Heart right ventricle (tissue), 16 donors: ENCODE measurements around the gene PDE4D. TPM values are rescaled to one million over a fixed set of nuclear protein-coding genes. Genes with fewer than 3 reads are reported as not detected.
A peak's percentile ranks its signal among the peaks of the same experiment; 100 is the strongest.

Experiments used
- ATAC-seq, 8 donors: fragments of 200-7000 bp; cut with Tn5 transposase; one replicate each; pipeline ENCODE4 v1.9.1; 2020; ENCODE audit warnings: mild to moderate bottlenecking in 8 of 8, moderate library complexity in 8 of 8, moderate number of reproducible peaks in 1 of 8
- DNase-seq, 2 donors: peaks; one replicate each; pipeline ENCODE4 v3.0.0-alpha.2; 2020
- H3K27ac ChIP-seq, 10 donors: fragments of 200-600 bp; sonication (generic) in 2 of 10; one replicate each; pipeline versions ENCODE4 v1.5.0 to v1.8.0; 2020 to 2022; ENCODE audit warnings: mild to moderate bottlenecking in 3 of 10
- H3K27me3 ChIP-seq, 7 donors: fragments of 200-600 bp; one replicate each; pipeline ENCODE4 v1.8.0; 2021 to 2022; ENCODE audit warnings: mild to moderate bottlenecking in 2 of 7
- H3K36me3 ChIP-seq, 9 donors: fragments of 200-600 bp; sonication (generic) in 1 of 9; one replicate each; pipeline versions ENCODE4 v1.5.0 to v1.8.0; 2020 to 2022; ENCODE audit warnings: mild to moderate bottlenecking in 2 of 9
- H3K4me1 ChIP-seq, 9 donors: fragments of 200-600 bp; sonication (generic) in 1 of 9; one replicate each; pipeline versions ENCODE4 v1.5.0 to v1.8.0; 2020 to 2022; ENCODE audit warnings: mild to moderate bottlenecking in 4 of 9
- H3K4me3 ChIP-seq, 10 donors: fragments of 200-600 bp; sonication (generic) in 2 of 10; one replicate each; pipeline versions ENCODE4 v1.5.0 to v1.8.0; 2020 to 2022; ENCODE audit warnings: mild to moderate bottlenecking in 7 of 10, moderate library complexity in 2 of 10
- H3K9me3 ChIP-seq, 11 donors: fragments of 200-600 bp in 10 of 11; sonication (generic) in 2 of 11; one replicate each; pipeline versions ENCODE4 v1.5.0 to v1.8.0; 2013 to 2022; ENCODE audit warnings: mild to moderate bottlenecking in 2 of 11, control low read depth in 1 of 11, moderate library complexity in 1 of 11
- CTCF ChIP-seq, 9 donors: fragments of 200-600 bp; sonication (generic) in 2 of 9; IDR thresholded peaks; one replicate each; pipeline versions ENCODE4 v1.5.0 to v1.8.0; 2021 to 2022; ENCODE audit warnings: antibody characterized with exemption in 9 of 9, mild to moderate bottlenecking in 5 of 9, moderate library complexity in 1 of 9
- WGBS, 2 donors: extraction: QIAGEN DNeasy Blood & Tissue Kit; methylation state at CpG; one replicate each; pipeline ENCODE4 v1.1.7; 2013; ENCODE audit warnings: inconsistent platforms in 1 of 2; 5-methylcytosine and 5-hydroxymethylcytosine counted together
- intact Hi-C, 10 donors: fragments of 100-400 bp; cut with DNase I; formaldehyde crosslinking; loops; one replicate each; pipeline versions ENCODE4 v1.11.1 to v1.14.2; 2022
- polyA plus RNA-seq, 2 donors: library from polyadenylated mRNA; stranded (reverse); fragments of 200-250 nt; gene quantifications; one replicate each; pipeline ENCODE4 v1.2.3, GENCODE V29; 2013
- total RNA-seq, 10 donors: library from RNA; stranded (reverse); fragmentation: NEBNext Ultra II Directional in 3 of 10; extraction: Animal tissue kit (Norgen Biotek cat#: 25700) in 3 of 10; gene quantifications; one replicate each; pipeline versions ENCODE4 v1.2.1 to v1.2.4, GENCODE V29; 2021 to 2023
- donor health status: Arrhythmogenic right ventricular cardiomyopathy.
- donor health status: ischemic (EF 13 %, LVEDD 7.1; RV severe dilation, severe dysfunction).
- donor health status: healthy with polysubstance abuse.
- donor health status: DM: no; HTN: yes; CAD: no.
- donor health status: DM: no; HTN: no; CAD: no.
- donor health status: ischemic (EF 25% LVEDD 6.9; RV normal size, moderate dysfunction).
- donor health status: ischemic (EF 25% LVEDD 5.7; RV mildly dilated, moderate dysfunction).
- donor health status: healthy.
- donor health status: DM: yes; HTN: yes; CAD: no.
- donor health status: Ischemic cardiomyopathy.
- donor health status: ischemic (EF 35%, LVEDD 5.7; RV mildly dilated, moderate dysfunction).
- donor health status: nonischemic (EF 11% LVEDD 7.7; RV severe dilation, severe dysfunction).
- donor health status: DM: yes; HTN: yes; CAD: no.
- donor health status: PGD.
- donor health status: ischemic (EF 29% LVEDD 5.4; RV normal size, mild dysfunction).
- donor health status: nonischemic (EF 23%, LVEDD 6.1; RV moderate dilation, normal function).

Gene PDE4D
- total and polyA plus RNA-seq, 12 donors = 5.8 to 83.2 (median 39.5) TPM

- TF ChIP-seq CTCF (IDR thresholded peaks at IDR 0.05) = peak; percentile 66 to 93 (median 82)
- WGBS, 2 donors = 13 to 15% methylated on average over 16 of the region's 16 CpGs
- Histone ChIP-seq H3K27me3 (no peaks in the 10 kb centered on the region), H3K27ac (peak overlapping the region in 4 of 10 donors; percentile 7 to 63 (median 28)), H3K36me3 (peaks cover 0 to 11% (median 0%) of the 10 kb centered on the region in 9 donors), H3K4me1 (peaks cover 0 to 40% (median 5%) of the 10 kb centered on the region in 9 donors), H3K4me3 (peak overlapping the region in 6 of 10 donors; percentile 8 to 46 (median 32)), H3K9me3 (no peaks in the 10 kb centered on the region)
- peak; percentile 65 to 66 for DNase-seq
- intact Hi-C loops = loop anchor here (1.0 to 10.0 kb wide), 10 partner anchors 179 to 616 kb away; no protein-coding TSS in a partner anchor
- ATAC-seq = peak; percentile 70 to 86 (median 82)
Observed at GRCh38 chr5:59188419-59189225, 704.9 kb downstream of the PDE4D start.

GRCh38 chr5:59187857-59188256 lies 705.7 kb downstream of the PDE4D start:
- no peaks in the 10 kb centered on the region for H3K27me3 ChIP-seq
- ATAC-seq (no peak), DNase-seq (no peak)
- H3K27ac ChIP-seq = no peak overlapping the region
- no peak overlapping the region for H3K4me3 ChIP-seq
- peaks cover 0 to 15% (median 0%) of the 10 kb centered on the region in 9 donors for H3K36me3 ChIP-seq
- H3K9me3 ChIP-seq = no peaks in the 10 kb centered on the region
- intact Hi-C loops = loop anchor here (1.0 to 10.0 kb wide), 10 partner anchors 179 to 617 kb away; no protein-coding TSS in a partner anchor
- WGBS, 2 donors = 48% methylated on average over 4 of the region's 4 CpGs
- peaks cover 0 to 40% (median 5%) of the 10 kb centered on the region in 9 donors for H3K4me1 ChIP-seq
- TF ChIP-seq CTCF (IDR thresholded peaks at IDR 0.05) = no peak

- Histone ChIP-seq H3K9me3 (no peaks in the 10 kb centered on the region), H3K4me1 (peaks cover 0 to 40% (median 5%) of the 10 kb centered on the region in 9 donors), H3K36me3 (peaks cover 0 to 11% (median 0%) of the 10 kb centered on the region in 9 donors), H3K27ac (no peak overlapping the region), H3K4me3 (no peak overlapping the region), H3K27me3 (no peaks in the 10 kb centered on the region)
- intact Hi-C loops = loop anchor here in 8 of 10 donors (2.0 to 10.0 kb wide), 7 partner anchors 181 to 618 kb away; no protein-coding TSS in a partner anchor
- ATAC-seq = peak in 5 of 8 donors; percentile 31 to 67 (median 43)
- DNase-seq = no peak
- WGBS, 2 donors = 54 to 56% methylated on average over 8 of the region's 8 CpGs
- no peak for TF ChIP-seq CTCF (IDR thresholded peaks at IDR 0.05)
Observed at GRCh38 chr5:59186623-59187022, 706.9 kb downstream of the PDE4D start.

GRCh38 chr5:59185757-59186385 lies 707.7 kb downstream of the PDE4D start:
- DNase-seq = no peak
- ATAC-seq = peak in 1 of 8 donors; percentile 35
- intact Hi-C loops = loop anchor here in 8 of 10 donors (2.0 to 10.0 kb wide), 7 partner anchors 181 to 619 kb away; no protein-coding TSS in a partner anchor
- Histone ChIP-seq H3K27ac (no peak overlapping the region), H3K9me3 (no peaks in the 10 kb centered on the region), H3K4me1 (peaks cover 0 to 40% (median 5%) of the 10 kb centered on the region in 9 donors), H3K36me3 (peaks cover 0 to 11% (median 0%) of the 10 kb centered on the region in 9 donors), H3K27me3 (no peaks in the 10 kb centered on the region), H3K4me3 (no peak overlapping the region)
- WGBS, 2 donors = 69 to 85% methylated on average over 5 of the region's 5 CpGs
- no peak for TF ChIP-seq CTCF (IDR thresholded peaks at IDR 0.05)
